HCT116 (cell line): ENCODE results near the gene TEKT2. TPM values are rescaled to one million over a fixed set of nuclear protein-coding genes. Genes with fewer than 3 reads are reported as not detected.

Source experiments
- ATAC-seq: fragments of 200-7000 bp; cut with Tn5 transposase; 2 replicates; pipeline ENCODE4 v1.9.1; 2020; ENCODE audit warnings: mild to moderate bottlenecking, moderate library complexity
- BruUV-seq: library from RNA; stranded (reverse); fragments of 400-500 nt; replicated peaks from 2 replicates; lab custom pipeline; 2021; lab: Mats Ljungman, UMichigan
- CTCF ChIA-PET: fragments of 300-600 bp; sonication (Branson Sonifier 250); formaldehyde crosslinking; loops from one replicate; lab custom pipeline; 2021; ENCODE audit warnings: antibody characterized with exemption; lab: Charles Lee
- POLR2A ChIA-PET: fragments of 300-600, 350-600 bp; sonication (Branson Sonifier 250); formaldehyde crosslinking; loops from one replicate; lab custom pipeline; 2021; ENCODE audit warnings: antibody characterized with exemption; lab: Charles Lee
- RAD21 ChIA-PET, 2 experiments: fragments of 300-600 bp; sonication (Branson Sonifier 250); formaldehyde crosslinking; loops; one replicate each; lab custom pipeline; 2023; ENCODE audit warnings: low total read pairs in 2 of 2; ENCODE audit not compliant: uncharacterized antibody in 2 of 2, unreplicated experiment in 2 of 2, low non-redundant PET in 1 of 2; lab: Charles Lee
- DNase-seq: peaks from one replicate; pipeline ENCODE4 v3.0.0-alpha.2; 2010; ENCODE audit warnings: low read depth, low spot score
- H2AFZ ChIP-seq: fragments of 200-600 bp; shearing (Covaris generic), sonication (generic); 2 replicates; pipeline ENCODE4 v1.6.1; 2017; ENCODE audit warnings: low read depth, mixed run types, mixed read lengths, antibody characterized with exemption, low read length; ENCODE audit not compliant: poor library complexity, severe bottlenecking
- H3K27ac ChIP-seq: 2 replicates; pipeline ENCODE4 v1.5.1; 2012; ENCODE audit warnings: low read depth, low read length
- H3K27me3 ChIP-seq: fragments of 200-600 bp; sonication (generic); 2 replicates; pipeline ENCODE4 v1.6.1; 2016; ENCODE audit warnings: mixed run types, low read length, mixed read lengths; ENCODE audit not compliant: insufficient read depth
- H3K36me3 ChIP-seq, 2 experiments: fragments of 200-500 bp in 1 of 2; fragments of 200-600 bp in 1 of 2; sonication (Bioruptor generic) in 1 of 2; sonication (generic) in 1 of 2; 2 replicates each; pipeline versions ENCODE4 v1.5.1 to v1.6.1; 2014 to 2016; ENCODE audit warnings: low read length in 2 of 2, inconsistent platforms in 1 of 2, mixed read lengths in 1 of 2, mixed run types in 1 of 2; ENCODE audit not compliant: insufficient read depth in 2 of 2, control insufficient read depth in 1 of 2
- H3K4me1 ChIP-seq, 2 experiments: fragments of 200-600 bp in 1 of 2; sonication (generic) in 1 of 2; 2 replicates each; pipeline versions ENCODE4 v1.5.1 to v1.6.1; 2012 to 2017; ENCODE audit warnings: low read length in 2 of 2, inconsistent platforms in 1 of 2, mild to moderate bottlenecking in 1 of 2, mixed read lengths in 1 of 2, mixed run types in 1 of 2, moderate library complexity in 1 of 2; ENCODE audit not compliant: insufficient read depth in 2 of 2, control insufficient read depth in 1 of 2
- H3K4me2 ChIP-seq: fragments of 200-600 bp; sonication (generic); 2 replicates; pipeline ENCODE4 v1.6.1; 2017; ENCODE audit warnings: mixed run types, low read length, mixed read lengths
- H3K4me3 ChIP-seq, 2 experiments: fragments of 200-600 bp in 1 of 2; sonication (generic) in 1 of 2; replicated peaks in 1 of 2; 2 replicates each; pipeline ENCODE4 v1.5.1; 2011 to 2016; ENCODE audit warnings: low read length in 2 of 2, control low read depth in 1 of 2, low read depth in 1 of 2, mild to moderate bottlenecking in 1 of 2, mixed read lengths in 1 of 2, mixed run types in 1 of 2
- H3K79me2 ChIP-seq: fragments of 200-600 bp; sonication (generic); 2 replicates; pipeline ENCODE4 v1.6.1; 2017; ENCODE audit warnings: mild to moderate bottlenecking, mixed run types, low read length, moderate library complexity, mixed read lengths; ENCODE audit not compliant: insufficient read depth
- H3K9ac ChIP-seq: fragments of 200-600 bp; sonication (generic); 2 replicates; pipeline ENCODE4 v1.6.1; 2016; ENCODE audit warnings: low read length, mixed read lengths
- H3K9me2 ChIP-seq: fragments of 200-600 bp; sonication (generic), shearing (Covaris generic); 2 replicates; pipeline ENCODE4 v1.6.1; 2017; ENCODE audit warnings: mixed run types, mild to moderate bottlenecking, moderate library complexity; ENCODE audit not compliant: insufficient read depth
- H3K9me3 ChIP-seq, 2 experiments: fragments of 200-500 bp in 1 of 2; fragments of 200-600 bp in 1 of 2; sonication (Bioruptor generic) in 1 of 2; sonication (generic) in 1 of 2; 2 replicates each; pipeline ENCODE4 v1.6.1; 2014 to 2017; ENCODE audit warnings: low read length in 2 of 2, mixed read lengths in 2 of 2, inconsistent platforms in 1 of 2, low read depth in 1 of 2, mild to moderate bottlenecking in 1 of 2, mixed run types in 1 of 2, moderate library complexity in 1 of 2; ENCODE audit not compliant: control insufficient read depth in 1 of 2, insufficient read depth in 1 of 2
- H4K20me1 ChIP-seq: fragments of 200-600 bp; sonication (generic), shearing (Covaris generic); 2 replicates; pipeline ENCODE4 v1.6.1; 2017; ENCODE audit warnings: mixed run types, mild to moderate bottlenecking, moderate library complexity; ENCODE audit not compliant: insufficient read depth
- CEBPB ChIP-seq: IDR thresholded peaks from 2 replicates; pipeline ENCODE4 v1.6.1; 2012; ENCODE audit warnings: low read depth
- CTCF ChIP-seq, 3 experiments: fragments of 200-600 bp in 1 of 3; sonication (generic) in 1 of 3; IDR thresholded peaks in 2 of 3; conservative IDR thresholded peaks in 1 of 3; 2 replicates each; pipeline ENCODE4 v1.5.1; 2012 to 2017; ENCODE audit warnings: low read depth in 2 of 3, low read length in 2 of 3, antibody characterized with exemption in 1 of 3, borderline replicate concordance in 1 of 3, control low read depth in 1 of 3, mild to moderate bottlenecking in 1 of 3, mixed read lengths in 1 of 3, mixed run types in 1 of 3, moderate library complexity in 1 of 3; ENCODE audit not compliant: insufficient read depth in 1 of 3
- EGR1 ChIP-seq: IDR thresholded peaks from 2 replicates; pipeline ENCODE4 v1.6.1; 2012; ENCODE audit warnings: low read depth
- POLR2AphosphoS5 ChIP-seq: IDR thresholded peaks from 2 replicates; pipeline ENCODE4 v1.6.1; 2011; ENCODE audit warnings: mild to moderate bottlenecking, low read depth, low read length, moderate library complexity
- TCF7L2 ChIP-seq: IDR thresholded peaks from 2 replicates; pipeline ENCODE4 v1.7.0; 2011; ENCODE audit warnings: borderline replicate concordance, inconsistent platforms; ENCODE audit not compliant: insufficient read depth, insufficient read length; ENCODE audit errors: extremely low read depth
- ZBTB33 ChIP-seq: IDR thresholded peaks from 2 replicates; pipeline ENCODE4 v1.6.1; 2011; ENCODE audit warnings: mild to moderate bottlenecking, low read length, moderate library complexity; ENCODE audit not compliant: insufficient replicate concordance; ENCODE audit errors: extremely low read depth
- ZFX ChIP-seq: fragments of 450-650 bp; IDR thresholded peaks from 2 replicates; pipeline ENCODE4 v1.6.1; 2017
- intact Hi-C: fragments of 100-400 bp; cut with micrococcal nuclease; formaldehyde crosslinking; loops from 2 replicates; pipeline ENCODE4 v1.10.0; 2022
- total RNA-seq: library from RNA; stranded (reverse); gene quantifications from one replicate; pipeline ENCODE4 v1.2.1, GENCODE V29; 2021; ENCODE audit not compliant: unreplicated experiment

The TEKT2 gene
- total RNA-seq, 1 experiment from 2014 or later = not detected

GRCh38 chr1:36098650-36099365 is 14.9 kb downstream of the TEKT2 start:
- H4K20me1 ChIP-seq = no peaks in the 10 kb centered on the region
- no peaks in the 10 kb centered on the region for H3K27me3 ChIP-seq
- CTCF ChIA-PET = interaction anchor here (1.2 kb wide), 1 partner anchor 36 kb away, joined by 7 read pairs; no protein-coding TSS in a partner anchor
- POLR2A ChIA-PET = no interaction called here
- no peak overlapping the region for H3K4me3 ChIP-seq
- no peaks in the 10 kb centered on the region for H3K79me2 ChIP-seq
- no TSS peak for BruUV-seq
- no peaks in the 10 kb centered on the region for H3K9me3 ChIP-seq
- no peak overlapping the region for H2AFZ ChIP-seq
- RAD21 ChIA-PET = no interaction called here
- no peak overlapping the region for H3K27ac ChIP-seq
- H3K4me2 ChIP-seq = no peak overlapping the region
- H3K4me1 ChIP-seq = peaks cover 0 to 22% of the 10 kb centered on the region in 2 experiments; a peak in 2 of 4 replicates
- no peak overlapping the region for H3K9ac ChIP-seq
- TF ChIP-seq ZBTB33 (no peak), EGR1 (no peak), ZFX (no peak), CTCF (IDR thresholded peaks at IDR 0.05 in 2 of 3, conservative IDR thresholded peaks at IDR 0.05 in 1 of 3; ENCODE audit: borderline replicate concordance in 1 of 3, insufficient read depth in 1 of 3, low read depth in 2 of 3, low read length in 2 of 3) (no peak), POLR2AphosphoS5 (no peak), CEBPB (no peak), TCF7L2 (no peak)
- intact Hi-C loops = loop anchor here (1.0 to 5.0 kb wide), 2 partner anchors 186 to 268 kb away; no protein-coding TSS in a partner anchor
- ATAC-seq (no peak), DNase-seq (no peak)
- H3K36me3 ChIP-seq = peaks cover 8 to 9% of the 10 kb centered on the region in 2 experiments; a peak in 3 of 4 replicates
- no peaks in the 10 kb centered on the region for H3K9me2 ChIP-seq
